Renal cortical epithelial cell (primary cell): ENCODE results near the gene FGF3. TPM values are rescaled to one million over a fixed set of nuclear protein-coding genes. Genes with fewer than 3 reads are reported as not detected.

Source experiments
- DNase-seq: peaks from one replicate; pipeline ENCODE4 v3.0.0-alpha.2; 2011; ENCODE audit warnings: low read depth
- total RNA-seq: library from RNA; depleted of rRNA; stranded (reverse); fragments of >200 nt; gene quantifications from 2 replicates; pipeline ENCODE4 v1.2.3, GENCODE V29; 2014

Gene FGF3
- total RNA-seq, 1 donor from 2014 or later = not detected

- DNase-seq = no peak
Measured at GRCh38 chr11:69844396-69844795, 25.2 kb upstream of the FGF3 start.

GRCh38 chr11:69843529-69843921 is 24.3 kb upstream of the FGF3 start:
- no peak for DNase-seq

- DNase-seq = no peak
Measured at GRCh38 chr11:69842746-69843528, 23.7 kb upstream of the FGF3 start.

GRCh38 chr11:69841859-69842698 is 22.9 kb upstream of the FGF3 start:
- DNase-seq = no peak

- no peak for DNase-seq
Measured at GRCh38 chr11:69841170-69841858, 22.1 kb upstream of the FGF3 start.

- DNase-seq = peak; percentile 15
Measured at GRCh38 chr11:69840371-69841169, 21.4 kb upstream of the FGF3 start.

GRCh38 chr11:69839516-69839915 is 20.3 kb upstream of the FGF3 start:
- DNase-seq = no peak

GRCh38 chr11:69837791-69838190 is 18.6 kb upstream of the FGF3 start:
- no peak for DNase-seq

GRCh38 chr11:69836401-69836800 is 17.2 kb upstream of the FGF3 start:
- DNase-seq = no peak

- no peak for DNase-seq
Measured at GRCh38 chr11:69834811-69835800, 15.9 kb upstream of the FGF3 start.

GRCh38 chr11:69834251-69834650 is 15.0 kb upstream of the FGF3 start:
- DNase-seq = no peak

GRCh38 chr11:69832561-69833413 is 13.6 kb upstream of the FGF3 start:
- DNase-seq = no peak

- no peak for DNase-seq
Measured at GRCh38 chr11:69831985-69832384, 12.8 kb upstream of the FGF3 start.

- no peak for DNase-seq
Measured at GRCh38 chr11:69830086-69830485, 10.9 kb upstream of the FGF3 start.

- DNase-seq = no peak
Measured at GRCh38 chr11:69828971-69829344, 9.7 kb upstream of the FGF3 start.

- DNase-seq = no peak
Measured at GRCh38 chr11:69828276-69828970, 9.2 kb upstream of the FGF3 start.

GRCh38 chr11:69826773-69827172 is 7.6 kb upstream of the FGF3 start:
- no peak for DNase-seq

- DNase-seq = no peak
Measured at GRCh38 chr11:69825941-69826340, 6.7 kb upstream of the FGF3 start.
